Naive B cell (primary cell): ENCODE measurements around the gene MFSD11. TPM values are rescaled to one million over a fixed set of nuclear protein-coding genes. Genes with fewer than 3 reads are reported as not detected.
A peak's percentile ranks its signal among the peaks of the same experiment; 100 is the strongest.
"Not testable (repeated sequence)": the region's sequence is repeated elsewhere in the genome, so short reads cannot be mapped to it uniquely, and the experiment has no call there.

Experiments
- ATAC-seq, 2 donors: fragments of 150-1000 bp; cut with Tn5 transposase; 2 replicates each; pipeline ENCODE4 v1.10.0; 2021; ENCODE audit warnings: low read depth in 2 of 2, mild to moderate bottlenecking in 2 of 2, moderate library complexity in 2 of 2
- DNase-seq: peaks from one replicate; pipeline ENCODE4 v3.0.0; 2022
- H3K27ac Mint-ChIP-seq, 6 donors: one replicate each; pipeline ENCODE4 v1.8.0; 2020 to 2022; ENCODE audit warnings: mild to moderate bottlenecking in 6 of 6, mixed read lengths in 6 of 6, moderate library complexity in 5 of 6, inconsistent platforms in 2 of 6
- H3K27me3 Mint-ChIP-seq, 3 donors: one replicate each; pipeline ENCODE4 v1.8.0; 2021 to 2022; ENCODE audit warnings: mixed read lengths in 3 of 3, mild to moderate bottlenecking in 1 of 3
- H3K36me3 Mint-ChIP-seq, 2 donors: one replicate each; pipeline ENCODE4 v1.8.0; 2020 to 2022; ENCODE audit warnings: mixed read lengths in 2 of 2, inconsistent platforms in 1 of 2, mild to moderate bottlenecking in 1 of 2
- H3K4me1 Mint-ChIP-seq, 3 donors: one replicate each; pipeline ENCODE4 v1.8.0; 2020 to 2022; ENCODE audit warnings: mixed read lengths in 3 of 3, inconsistent platforms in 1 of 3, mild to moderate bottlenecking in 1 of 3, moderate library complexity in 1 of 3
- H3K4me3 Mint-ChIP-seq, 8 donors: one replicate each; pipeline ENCODE4 v1.8.0; 2020 to 2022; ENCODE audit warnings: mild to moderate bottlenecking in 8 of 8, mixed read lengths in 8 of 8, moderate library complexity in 8 of 8, inconsistent platforms in 2 of 8
- H3K9me3 Mint-ChIP-seq, 7 donors: one replicate each; pipeline ENCODE4 v1.8.0; 2020 to 2022; ENCODE audit warnings: mixed read lengths in 7 of 7, mild to moderate bottlenecking in 5 of 7, inconsistent platforms in 2 of 7, moderate library complexity in 1 of 7
- polyA plus RNA-seq, 6 donors: library from polyadenylated mRNA; unstranded; fragments of 300-500 nt; fragmentation: Illumina TruSeq; gene quantifications; one replicate each; pipeline ENCODE4 v1.2.3, GENCODE V29; 2021; ENCODE audit warnings: low read depth in 6 of 6

The MFSD11 gene
- polyA plus RNA-seq, 6 donors from 2014 or later: 18.3 to 39.2 (median 23.2) TPM

DNA sequence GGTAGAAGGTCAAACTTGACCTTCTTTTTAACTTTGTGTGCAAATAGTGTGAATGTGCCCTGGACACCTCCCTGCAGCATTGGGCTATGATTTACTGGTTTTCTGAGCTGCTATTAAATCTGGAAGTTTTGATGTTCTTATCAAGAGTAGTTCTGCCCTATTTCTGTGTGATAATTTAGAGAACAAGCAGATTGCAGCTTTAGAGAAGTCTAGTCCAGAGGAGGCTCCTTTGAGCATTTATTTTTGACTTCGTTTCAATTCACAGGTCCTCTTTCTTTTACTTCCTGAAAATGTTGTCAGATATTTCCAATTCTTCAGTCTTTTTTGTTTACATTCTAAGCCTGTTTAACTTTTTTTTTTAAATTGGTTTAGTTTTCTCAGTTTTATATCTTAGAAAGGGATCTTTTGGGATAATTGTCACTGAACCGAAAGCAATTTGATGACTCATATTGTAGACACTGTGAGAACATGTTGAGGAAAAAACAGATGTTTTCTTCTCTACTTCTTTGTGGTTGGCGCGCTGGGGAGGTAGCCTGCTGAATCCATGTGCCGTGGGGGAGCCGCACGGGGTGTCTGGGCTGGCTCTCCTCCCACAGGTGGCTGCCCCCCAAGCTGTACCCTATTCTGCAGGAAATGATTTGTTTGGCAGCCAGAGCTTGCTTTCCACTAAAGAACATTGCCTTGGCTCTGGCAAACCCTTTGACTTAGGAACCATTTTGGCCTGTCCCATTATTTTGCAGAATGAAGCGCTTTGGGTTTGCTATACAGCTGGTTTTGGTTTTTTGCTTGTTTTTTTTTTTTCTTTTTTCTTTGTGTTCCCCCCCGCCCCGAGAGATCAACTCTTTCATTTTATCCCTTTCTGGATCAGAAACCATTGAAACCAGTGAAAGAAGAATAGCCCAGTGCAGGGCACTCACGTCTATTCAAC, 53.4 kb downstream of the MFSD11 start:
- DNase-seq (peak; percentile 9), ATAC-seq (peak; percentile 62 to 68)
- peaks cover 6 to 8% of the 10 kb centered on the region in 2 donors for H3K36me3 Mint-ChIP-seq
- no peaks in the 10 kb centered on the region for H3K27me3 Mint-ChIP-seq
- peak overlapping the region; percentile 11 to 86 (median 62) for H3K27ac Mint-ChIP-seq
- peak overlapping the region in 7 of 8 donors; percentile 46 to 77 (median 71) for H3K4me3 Mint-ChIP-seq
- H3K4me1 Mint-ChIP-seq: peaks cover 10 to 18% (median 13%) of the 10 kb centered on the region in 3 donors
- peaks cover 0 to 4% (median 0%) of the 10 kb centered on the region in 7 donors for H3K9me3 Mint-ChIP-seq

DNA sequence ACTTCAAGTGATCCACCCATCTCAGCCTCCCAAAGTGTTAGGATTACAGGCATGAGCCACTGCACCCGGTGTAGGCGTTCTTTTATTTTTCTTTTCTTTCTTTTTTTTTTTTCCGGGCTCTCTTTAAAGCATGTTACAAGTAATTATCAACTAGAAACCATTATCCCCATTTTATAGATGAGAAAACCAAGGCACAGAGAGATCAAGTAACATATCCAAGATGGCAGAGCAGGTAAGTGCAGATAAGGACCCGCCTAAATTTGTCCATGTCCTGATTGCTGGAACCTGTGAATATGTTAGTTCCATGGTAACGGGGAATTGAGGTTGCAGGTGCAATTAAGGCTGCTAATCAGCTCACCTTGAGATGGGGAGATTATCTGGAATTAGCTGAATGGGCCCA, 54.4 kb downstream of the MFSD11 start:
- H3K36me3 Mint-ChIP-seq: peaks cover 6 to 8% of the 10 kb centered on the region in 2 donors
- H3K4me1 Mint-ChIP-seq: peaks cover 10 to 18% (median 13%) of the 10 kb centered on the region in 3 donors
- DNase-seq (no peak), ATAC-seq (no peak)
- peaks cover 0 to 4% (median 0%) of the 10 kb centered on the region in 7 donors for H3K9me3 Mint-ChIP-seq
- H3K27me3 Mint-ChIP-seq: no peaks in the 10 kb centered on the region
- H3K27ac Mint-ChIP-seq: peak overlapping the region in 2 of 6 donors; percentile 65 to 82
- no peak overlapping the region for H3K4me3 Mint-ChIP-seq

GRCh38 chr17:76793775-76794174, 55.9 kb downstream of the MFSD11 start:
- Mint-ChIP-seq H3K4me1 (peaks cover 10 to 18% (median 13%) of the 10 kb centered on the region in 3 donors), H3K27me3 (no peaks in the 10 kb centered on the region), H3K27ac (no peak overlapping the region), H3K4me3 (no peak overlapping the region), H3K9me3 (peaks cover 0 to 4% (median 0%) of the 10 kb centered on the region in 7 donors), H3K36me3 (peaks cover 6 to 8% of the 10 kb centered on the region in 2 donors)
- DNase-seq (no peak), ATAC-seq (no peak)

GRCh38 chr17:76796081-76796480, 58.2 kb downstream of the MFSD11 start:
- DNase-seq: no peak
- Mint-ChIP-seq H3K27me3 (no peaks in the 10 kb centered on the region), H3K27ac (peak overlapping the region in 2 of 6 donors; percentile 78 to 89), H3K4me3 (peak overlapping the region in 1 of 8 donors; percentile 67), H3K4me1 (peaks cover 8 to 15% (median 10%) of the 10 kb centered on the region in 3 donors), H3K36me3 (peaks cover 6 to 8% of the 10 kb centered on the region in 2 donors), H3K9me3 (peaks cover 0 to 4% (median 0%) of the 10 kb centered on the region in 7 donors)
- ATAC-seq: no peak

DNA sequence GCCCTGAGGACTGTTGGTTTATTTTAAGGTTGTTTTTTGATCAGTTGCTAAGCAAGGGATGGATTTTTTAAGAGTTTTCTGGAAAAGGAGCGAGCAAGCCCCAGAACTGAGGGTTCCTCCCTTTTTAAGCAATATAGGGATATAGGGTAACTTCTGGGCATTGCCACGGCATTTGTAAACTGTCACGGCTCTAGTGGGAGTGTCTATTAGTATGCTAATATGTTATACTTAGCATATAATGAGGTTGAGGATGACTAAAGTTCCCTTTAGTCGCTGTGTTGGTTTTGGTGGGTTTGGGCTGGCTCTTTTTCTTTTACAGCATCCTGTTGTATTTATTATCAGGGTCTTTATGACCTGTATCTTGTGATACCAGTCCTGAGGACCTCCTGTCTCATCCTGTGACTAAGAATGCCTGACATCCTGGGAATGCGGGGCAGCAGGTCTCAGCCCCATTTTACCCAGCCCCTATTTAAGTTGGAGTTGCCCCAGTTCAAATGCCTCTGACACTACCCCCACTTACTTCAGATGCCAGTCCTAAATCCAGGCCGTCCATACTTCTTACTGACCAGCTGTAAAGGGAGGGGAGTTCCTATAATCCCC, 59.4 kb downstream of the MFSD11 start:
- ATAC-seq (no peak), DNase-seq (no peak)
- peaks cover 0 to 4% (median 0%) of the 10 kb centered on the region in 3 donors for H3K4me1 Mint-ChIP-seq
- H3K9me3 Mint-ChIP-seq: peaks cover 0 to 4% (median 0%) of the 10 kb centered on the region in 7 donors
- peaks cover 6 to 7% of the 10 kb centered on the region in 2 donors for H3K36me3 Mint-ChIP-seq
- H3K4me3 Mint-ChIP-seq: no peak overlapping the region
- H3K27ac Mint-ChIP-seq: peak overlapping the region in 1 of 6 donors; percentile 7
- H3K27me3 Mint-ChIP-seq: no peaks in the 10 kb centered on the region

DNA sequence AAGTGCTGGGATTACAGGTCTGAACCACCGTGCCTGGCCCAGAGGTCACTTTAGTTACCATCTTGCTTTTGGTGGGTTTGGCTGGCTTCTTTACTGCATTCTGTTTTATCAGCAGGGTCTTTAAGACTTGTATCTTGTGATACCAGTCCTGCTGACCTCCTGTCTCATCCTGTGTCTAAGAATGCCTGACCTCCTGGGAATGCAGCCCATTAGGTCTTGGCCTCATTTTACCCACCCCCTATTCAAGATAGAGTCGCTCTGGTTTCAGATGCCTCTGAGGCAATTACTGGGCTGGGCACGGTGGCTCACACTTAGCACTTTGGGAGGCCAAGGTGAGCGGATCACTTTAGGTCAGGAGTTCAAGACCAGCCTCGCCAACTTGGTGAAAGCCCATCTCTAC, 63.8 kb downstream of the MFSD11 start:
- ATAC-seq: no peak
- H3K4me3 Mint-ChIP-seq: no peak overlapping the region
- H3K36me3 Mint-ChIP-seq: no peaks in the 10 kb centered on the region
- no peak for DNase-seq
- no peaks in the 10 kb centered on the region for H3K27me3 Mint-ChIP-seq
- peak overlapping the region in 1 of 6 donors; percentile 6 for H3K27ac Mint-ChIP-seq
- H3K4me1 Mint-ChIP-seq: peaks cover 0 to 3% (median 0%) of the 10 kb centered on the region in 3 donors
- H3K9me3 Mint-ChIP-seq: no peaks in the 10 kb centered on the region

GRCh38 chr17:76805319-76805718, 67.4 kb downstream of the MFSD11 start:
- Mint-ChIP-seq H3K4me1 (peaks cover 0 to 3% (median 0%) of the 10 kb centered on the region in 3 donors), H3K36me3 (no peaks in the 10 kb centered on the region), H3K27me3 (no peaks in the 10 kb centered on the region), H3K27ac (no peak overlapping the region), H3K9me3 (no peaks in the 10 kb centered on the region), H3K4me3 (no peak overlapping the region)
- ATAC-seq (no peak), DNase-seq (no peak)

DNA sequence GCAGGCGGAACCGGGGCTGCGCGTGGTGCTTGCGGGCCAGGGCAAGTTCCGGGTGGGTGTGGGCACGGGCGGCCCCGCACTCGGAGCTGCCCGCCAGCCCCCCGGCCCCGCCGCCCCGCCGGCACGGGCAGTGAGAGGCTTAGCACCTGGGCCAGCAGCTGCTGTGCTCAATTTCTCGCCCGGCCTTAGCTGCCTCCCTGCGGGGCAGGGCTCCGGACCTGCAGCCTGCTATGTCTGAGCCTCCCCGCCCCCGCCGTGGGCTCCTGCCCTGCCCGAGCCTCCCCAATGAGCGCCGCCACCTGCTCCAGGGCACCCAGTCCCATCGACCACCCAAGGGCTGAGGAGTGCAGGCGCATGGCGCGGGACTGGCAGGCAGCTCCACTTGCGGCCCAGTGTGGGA, 68.2 kb downstream of the MFSD11 start:
- not testable (repeated sequence) for DNase-seq, H3K27me3 Mint-ChIP-seq, ATAC-seq, H3K4me3 Mint-ChIP-seq, H3K9me3 Mint-ChIP-seq, H3K36me3 Mint-ChIP-seq, H3K4me1 Mint-ChIP-seq, H3K27ac Mint-ChIP-seq

- ATAC-seq: not testable (repeated sequence)
Measured at GRCh38 chr17:76806767-76807166, 68.8 kb downstream of the MFSD11 start.

DNA sequence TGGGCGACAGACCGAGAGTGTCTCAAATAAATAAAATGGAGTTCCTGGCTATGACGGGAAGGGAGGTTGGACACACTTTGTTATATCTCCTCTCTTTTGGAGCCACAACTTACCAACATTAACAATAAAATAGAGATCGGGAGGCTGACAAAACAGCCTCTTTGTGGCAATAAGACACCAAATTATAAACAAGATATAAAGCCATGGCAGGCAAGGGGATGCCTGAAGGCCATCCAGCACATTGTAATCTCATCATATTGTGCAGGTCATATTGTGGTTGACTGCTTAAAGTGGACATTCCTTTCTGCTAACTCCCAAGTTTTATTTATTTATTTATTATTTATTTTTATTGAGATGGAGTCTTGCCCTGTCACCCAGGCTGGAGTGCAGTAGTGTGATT, 70.4 kb downstream of the MFSD11 start:
- Mint-ChIP-seq H3K36me3 (no peaks in the 10 kb centered on the region), H3K27me3 (no peaks in the 10 kb centered on the region), H3K27ac (no peak overlapping the region), H3K9me3 (no peaks in the 10 kb centered on the region), H3K4me3 (no peak overlapping the region), H3K4me1 (peaks cover 0 to 3% (median 0%) of the 10 kb centered on the region in 3 donors)
- ATAC-seq: no peak
- no peak for DNase-seq

More at GRCh38 chr17:76806767-76807166, 68.8 kb downstream of the MFSD11 start:
- not testable (repeated sequence) for H3K36me3 Mint-ChIP-seq, H3K4me3 Mint-ChIP-seq, H3K27me3 Mint-ChIP-seq, H3K9me3 Mint-ChIP-seq, H3K4me1 Mint-ChIP-seq, H3K27ac Mint-ChIP-seq, DNase-seq

- Mint-ChIP-seq H3K27ac (no peak overlapping the region), H3K36me3 (no peaks in the 10 kb centered on the region), H3K27me3 (no peaks in the 10 kb centered on the region), H3K4me1 (no peaks in the 10 kb centered on the region), H3K4me3 (no peak overlapping the region), H3K9me3 (no peaks in the 10 kb centered on the region)
- DNase-seq (no peak), ATAC-seq (no peak)
Measured at GRCh38 chr17:76810956-76811355, 73.0 kb downstream of the MFSD11 start.

DNA sequence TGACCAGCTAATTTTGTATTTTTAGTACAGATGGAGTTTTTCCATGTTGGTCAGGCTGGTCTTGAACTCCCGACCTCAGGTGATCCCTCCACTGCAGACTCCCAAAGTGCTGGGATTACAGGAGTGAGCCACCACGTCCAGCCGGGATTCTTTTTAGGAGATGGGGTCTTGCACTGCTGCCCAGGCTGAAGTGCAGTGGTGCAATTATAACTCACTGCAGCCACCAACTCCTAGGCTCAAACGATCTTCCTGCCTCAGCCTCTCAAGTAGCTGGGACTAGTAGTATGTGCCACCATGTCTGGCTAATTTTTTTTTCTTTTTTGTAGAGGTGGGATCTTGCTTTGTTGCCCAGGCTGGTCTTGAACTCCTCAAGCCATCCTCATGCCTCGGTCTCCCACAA, 73.9 kb downstream of the MFSD11 start:
- Mint-ChIP-seq H3K4me1 (peaks cover 0 to 6% (median 0%) of the 10 kb centered on the region in 3 donors), H3K36me3 (no peaks in the 10 kb centered on the region), H3K27me3 (no peaks in the 10 kb centered on the region), H3K4me3 (no peak overlapping the region), H3K9me3 (no peaks in the 10 kb centered on the region), H3K27ac (no peak overlapping the region)
- no peak for ATAC-seq
- no peak for DNase-seq

GRCh38 chr17:76812263-76812662, 74.3 kb downstream of the MFSD11 start:
- no peak for DNase-seq
- H3K27me3 Mint-ChIP-seq: no peaks in the 10 kb centered on the region

More at GRCh38 chr17:76812263-76812662, 74.3 kb downstream of the MFSD11 start:
- ATAC-seq: no peak
- no peaks in the 10 kb centered on the region for H3K9me3 Mint-ChIP-seq
- H3K27ac Mint-ChIP-seq: peak overlapping the region in 1 of 6 donors; percentile 49
- H3K4me3 Mint-ChIP-seq: no peak overlapping the region
- peaks cover 0 to 6% (median 0%) of the 10 kb centered on the region in 3 donors for H3K4me1 Mint-ChIP-seq
- H3K36me3 Mint-ChIP-seq: no peaks in the 10 kb centered on the region
